Body of pancreas (tissue), 4 donors: Measurements from ENCODE around the gene CLSTN2. TPM values are rescaled to one million over a fixed set of nuclear protein-coding genes. Genes with fewer than 3 reads are reported as not detected.

ENCODE experiments used
- ATAC-seq: fragments of 150-250 bp; one replicate; pipeline ENCODE4 v1.9.1; 2016
- DNase-seq, 4 donors: peaks; one replicate each; pipeline ENCODE4 v3.0.0-alpha.2; 2019
- H3K27ac ChIP-seq, 4 donors: fragments of 200-600 bp; sonication (generic); 1 replicate in 3 of 4; 2 replicates in 1 of 4; pipeline versions ENCODE4 v1.5.1 to v1.6.1; 2016 to 2019; ENCODE audit warnings: mild to moderate bottlenecking in 1 of 4, mixed read lengths in 1 of 4, moderate library complexity in 1 of 4
- H3K27me3 ChIP-seq, 2 donors: fragments of 200-600 bp; sonication (generic); one replicate each; pipeline ENCODE4 v1.6.0; 2016; ENCODE audit warnings: mild to moderate bottlenecking in 1 of 2
- H3K36me3 ChIP-seq, 2 donors: fragments of 200-600 bp; sonication (generic); replicated peaks in 1 of 2; 2 replicates each; pipeline ENCODE4 v1.5.1; 2016; ENCODE audit warnings: low read depth in 2 of 2; ENCODE audit not compliant: insufficient read depth in 1 of 2
- H3K4me1 ChIP-seq: fragments of 200-600 bp; sonication (generic); one replicate; pipeline ENCODE4 v1.6.0; 2016
- H3K4me3 ChIP-seq, 2 donors: fragments of 200-600 bp; sonication (generic); 1 replicate in 1 of 2; 2 replicates in 1 of 2; pipeline ENCODE4 v1.5.1; 2016 to 2019
- H3K9me3 ChIP-seq, 3 donors: fragments of 200-600 bp; sonication (generic); 1 replicate in 2 of 3; 2 replicates in 1 of 3; pipeline ENCODE4 v1.5.1; 2016
- CTCF ChIP-seq, 7 experiments: fragments of 450-650 bp in 4 of 7; fragments of 200-600 bp in 3 of 7; sonication (generic) in 3 of 7; IDR thresholded peaks; one replicate each; pipeline ENCODE4 v1.5.1; 2016 to 2019; ENCODE audit warnings: antibody characterized with exemption in 7 of 7
- POLR2A ChIP-seq, 3 donors: fragments of 450-650 bp; IDR thresholded peaks; one replicate each; pipeline ENCODE4 v1.6.1; 2016; ENCODE audit warnings: antibody characterized with exemption in 3 of 3, mild to moderate bottlenecking in 2 of 3
- WGBS, 2 donors: methylation state at CpG; one replicate each; pipeline ENCODE4 v1.1.5; 2017; 5-methylcytosine and 5-hydroxymethylcytosine counted together
- intact Hi-C: fragments of 100-400 bp; cut with DNase I; formaldehyde crosslinking; loops from one replicate; pipeline ENCODE4 v1.15.1; 2023
- total RNA-seq, 2 donors: library from RNA; depleted of rRNA; stranded (reverse); fragments of >200 nt; gene quantifications; one replicate each; pipeline ENCODE4 v1.1.0, GENCODE V29; 2016

Gene CLSTN2
- total RNA-seq, 2 donors from 2014 or later, result 14.5 to 14.8 TPM

- Histone ChIP-seq H3K36me3 (no peaks in the 10 kb centered on the region), H3K4me3 (no peak overlapping the region), H3K9me3 (no peaks in the 10 kb centered on the region), H3K4me1 (no peaks in the 10 kb centered on the region), H3K27ac (no peak overlapping the region), H3K27me3 (no peaks in the 10 kb centered on the region)
- DNase-seq (no peak), ATAC-seq (no peak)
- WGBS, 2 donors, result 96 to 100% methylated on average over 4 of the region's 4 CpGs
- intact Hi-C loops, result no loop called here
- TF ChIP-seq CTCF (IDR thresholded peaks at IDR 0.05) (no peak), POLR2A (IDR thresholded peaks at IDR 0.05) (no peak)
These were observed 316.0 kb downstream of the CLSTN2 start for GRCh38 chr3:140250945-140251344.

GRCh38 chr3:140251678-140252077 lies 316.7 kb downstream of the CLSTN2 start:
- H3K4me1 ChIP-seq, result no peaks in the 10 kb centered on the region
- WGBS, 2 donors, result 50 to 61% methylated on average over 2 of the region's 2 CpGs
- no peak overlapping the region for H3K4me3 ChIP-seq
- DNase-seq (no peak), ATAC-seq (no peak)
- H3K27me3 ChIP-seq, result no peaks in the 10 kb centered on the region
- H3K27ac ChIP-seq, result no peak overlapping the region
- no peaks in the 10 kb centered on the region for H3K36me3 ChIP-seq
- H3K9me3 ChIP-seq, result no peaks in the 10 kb centered on the region
- TF ChIP-seq CTCF (IDR thresholded peaks at IDR 0.05), result no peak
- intact Hi-C loops, result no loop called here

DNA sequence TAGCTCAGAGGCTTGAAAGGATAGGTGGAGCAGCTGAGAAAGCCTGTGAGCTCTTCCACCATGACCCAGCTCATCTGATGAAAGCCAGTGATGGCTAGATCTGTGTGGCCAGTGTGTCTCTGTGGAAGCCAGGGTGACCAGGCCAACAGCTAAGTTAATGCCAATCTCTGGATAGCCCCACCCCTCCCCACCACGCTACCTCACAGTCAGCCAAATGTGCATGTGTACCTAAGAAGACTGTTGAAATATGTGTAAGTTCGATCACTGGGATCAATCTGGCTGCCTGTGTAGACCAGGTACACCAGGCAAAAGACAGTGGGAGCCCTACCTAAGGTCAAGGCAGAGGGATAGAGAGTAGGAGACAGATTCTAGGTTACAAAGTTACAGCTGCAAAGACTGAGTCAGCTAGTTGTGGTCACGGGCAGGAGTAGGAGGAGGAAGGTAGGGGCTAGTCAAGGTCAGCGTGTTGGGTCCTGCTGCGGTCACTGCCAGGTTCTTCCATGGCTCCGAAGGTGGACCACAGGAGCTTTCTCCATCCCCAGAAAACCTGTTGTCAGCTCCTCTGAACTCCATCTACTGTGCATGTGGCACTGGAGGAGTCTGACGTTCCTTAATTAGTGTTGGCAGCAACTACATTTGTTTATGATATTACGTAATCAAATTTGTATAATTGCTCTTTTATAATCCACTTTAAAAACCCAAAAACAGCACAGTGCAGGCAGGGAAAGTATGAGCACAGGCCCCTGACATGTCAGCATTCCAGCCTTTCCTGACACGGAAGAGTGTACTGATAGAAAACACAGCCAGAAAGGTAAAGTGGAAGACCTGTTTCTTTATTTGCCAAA lies 318.0 kb downstream of the CLSTN2 start:
- Histone ChIP-seq H3K36me3 (no peaks in the 10 kb centered on the region), H3K27me3 (no peaks in the 10 kb centered on the region), H3K4me1 (no peaks in the 10 kb centered on the region), H3K27ac (no peak overlapping the region), H3K4me3 (no peak overlapping the region), H3K9me3 (no peaks in the 10 kb centered on the region)
- intact Hi-C loops, result no loop called here
- no peak for TF ChIP-seq POLR2A (IDR thresholded peaks at IDR 0.05)
- no peak for TF ChIP-seq CTCF (IDR thresholded peaks at IDR 0.05)
- 78 to 85% methylated on average over 9 of the region's 9 CpGs for WGBS, 2 donors
- DNase-seq, result no peak
- no peak for ATAC-seq

DNA sequence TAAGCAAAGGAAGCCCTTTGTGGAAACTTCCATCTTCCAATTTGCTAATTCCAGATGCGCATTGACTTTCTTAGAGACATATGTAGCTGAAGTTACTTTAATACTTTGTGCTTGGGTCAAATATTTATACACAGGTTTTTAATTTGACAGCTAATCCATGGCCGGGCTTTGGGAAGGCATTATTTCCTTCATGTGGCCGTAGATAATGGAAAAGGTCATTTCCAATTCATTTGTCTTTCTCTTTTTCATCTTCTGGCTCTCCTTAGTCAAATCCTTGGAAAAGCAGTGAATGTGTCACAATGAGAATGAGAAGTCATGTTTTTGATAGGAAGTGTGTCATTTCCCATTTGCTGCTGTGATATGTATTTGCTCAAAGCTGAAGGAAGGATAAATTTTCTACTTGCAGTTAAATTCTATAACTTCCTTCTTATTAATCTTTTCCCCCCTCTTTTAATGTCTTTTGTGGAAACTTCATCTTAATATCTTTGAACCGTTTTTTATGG lies 323.3 kb downstream of the CLSTN2 start:
- 63 to 66% methylated on average over 4 of the region's 4 CpGs for WGBS, 2 donors
- Histone ChIP-seq H3K27me3 (no peaks in the 10 kb centered on the region), H3K27ac (no peak overlapping the region), H3K4me3 (no peak overlapping the region), H3K4me1 (no peaks in the 10 kb centered on the region), H3K36me3 (no peaks in the 10 kb centered on the region), H3K9me3 (no peaks in the 10 kb centered on the region)
- no peak for DNase-seq
- TF ChIP-seq POLR2A (IDR thresholded peaks at IDR 0.05), result no peak
- no peak for TF ChIP-seq CTCF (IDR thresholded peaks at IDR 0.05)
- intact Hi-C loops, result no loop called here
- no peak for ATAC-seq

GRCh38 chr3:140265302-140265701 lies 330.3 kb downstream of the CLSTN2 start:
- Histone ChIP-seq H3K27me3 (no peaks in the 10 kb centered on the region), H3K4me3 (no peak overlapping the region), H3K27ac (no peak overlapping the region), H3K4me1 (no peaks in the 10 kb centered on the region), H3K9me3 (no peaks in the 10 kb centered on the region), H3K36me3 (no peaks in the 10 kb centered on the region)
- WGBS, 2 donors, result 74% methylated on average over 5 of the region's 5 CpGs
- intact Hi-C loops, result no loop called here
- DNase-seq (no peak), ATAC-seq (no peak)
- TF ChIP-seq CTCF (IDR thresholded peaks at IDR 0.05) (no peak), POLR2A (IDR thresholded peaks at IDR 0.05) (no peak)
